HG03159 (cell line): Measurements from ENCODE around the gene DAB2.

Experiments used
- ATAC-seq: cut with Tn5 transposase; IDR thresholded peaks from one replicate; pipeline ENCODE4 v1.9.1; 2021; ENCODE audit warnings: mild to moderate bottlenecking, moderate library complexity; ENCODE audit not compliant: unreplicated experiment

Gene DAB2

GRCh38 chr5:39448506-39449128, 23.8 kb upstream of the DAB2 start:
- ATAC-seq, result no peak

- no peak for ATAC-seq
Measured at GRCh38 chr5:39447968-39448367, 23.2 kb upstream of the DAB2 start.

GRCh38 chr5:39447059-39447458, 22.3 kb upstream of the DAB2 start:
- ATAC-seq, result no peak

- ATAC-seq, result no peak
Measured at GRCh38 chr5:39446231-39446630, 21.5 kb upstream of the DAB2 start.

- no peak for ATAC-seq
Measured at GRCh38 chr5:39443911-39444310, 19.1 kb upstream of the DAB2 start.

- no peak for ATAC-seq
Measured at GRCh38 chr5:39442991-39443390, 18.2 kb upstream of the DAB2 start.

- no peak for ATAC-seq
Measured at GRCh38 chr5:39441838-39442237, 17.1 kb upstream of the DAB2 start.

- no peak for ATAC-seq
Measured at GRCh38 chr5:39440958-39441624, 16.3 kb upstream of the DAB2 start.

GRCh38 chr5:39440192-39440957, 15.6 kb upstream of the DAB2 start:
- no peak for ATAC-seq

- no peak for ATAC-seq
Measured at GRCh38 chr5:39439582-39440162, 14.9 kb upstream of the DAB2 start.

GRCh38 chr5:39437467-39437866, 12.7 kb upstream of the DAB2 start:
- ATAC-seq, result no peak

GRCh38 chr5:39433848-39434247, 9.1 kb upstream of the DAB2 start:
- no peak for ATAC-seq

- ATAC-seq, result no peak
Measured at GRCh38 chr5:39432696-39433530, 8.1 kb upstream of the DAB2 start.

GRCh38 chr5:39430461-39430860, 5.7 kb upstream of the DAB2 start:
- ATAC-seq, result no peak

GRCh38 chr5:39428640-39429039, 3.9 kb upstream of the DAB2 start:
- ATAC-seq, result no peak

GRCh38 chr5:39427633-39428032, 2.9 kb upstream of the DAB2 start:
- no peak for ATAC-seq

GRCh38 chr5:39427229-39427628, 2.4 kb upstream of the DAB2 start:
- ATAC-seq, result no peak

GRCh38 chr5:39426746-39427105, 1.9 kb upstream of the DAB2 start:
- ATAC-seq, result no peak

- ATAC-seq, result no peak
Measured at GRCh38 chr5:39426051-39426745, 1.4 kb upstream of the DAB2 start.

GRCh38 chr5:39423331-39423751, 1.4 kb downstream of the DAB2 start:
- ATAC-seq, result no peak
